ENCODE results near the gene GPR143. TPM values are rescaled to one million over a fixed set of nuclear protein-coding genes. Genes with fewer than 3 reads are reported as not detected.

GPR143 gene
- total RNA-seq, 2 donors from 2014 or later, result 11.7 to 13.5 TPM

GRCh38 chrX:9708923-9709553 lies 56.6 kb downstream of the GPR143 start:
- H3K27ac ChIP-seq (ENCODE audit: low read depth, low read length), result no peak overlapping the region
- Mint-ChIP-seq H3K9me3 (peaks cover 65% of the 10 kb centered on the region), H3K36me3 (ENCODE audit: low read depth) (peaks cover 55% of the 10 kb centered on the region), H3K4me3 (no peak overlapping the region), H3K27ac (no peak overlapping the region), H3K27me3 (ENCODE audit: insufficient read depth) (no peaks in the 10 kb centered on the region), H3K4me1 (peaks cover 2% of the 10 kb centered on the region)
- no peaks in the 10 kb centered on the region for H3K27me3 ChIP-seq (ENCODE audit: control insufficient read depth, insufficient read depth, low read length, poor library complexity, severe bottlenecking)
- no peak overlapping the region for H3K9ac ChIP-seq (ENCODE audit: extremely low read depth, low read length, poor library complexity, severe bottlenecking)
- H3K4me1 ChIP-seq (ENCODE audit: control insufficient read depth, insufficient read depth, low read length), result no peaks in the 10 kb centered on the region
- peak; percentile 88 for TF ChIP-seq CTCF (conservative IDR thresholded peaks at IDR 0.05)
- 54 to 82% methylated on average over 5 to 16 of the region's 17 CpGs for WGBS, 2 experiments (ENCODE audit: insufficient coverage in 1 of 2, insufficient read length in 1 of 2)
- peaks cover 11% of the 10 kb centered on the region for H3K36me3 ChIP-seq (ENCODE audit: control insufficient read depth, insufficient read depth, low read length)
- DNase-seq, result peak; percentile 88
- no peaks in the 10 kb centered on the region for H3K9me3 ChIP-seq (ENCODE audit: control insufficient read depth, low read length)
- no peak overlapping the region for H3K4me3 ChIP-seq (ENCODE audit: low read length)

- no peak for DNase-seq
- H3K27me3 Mint-ChIP-seq (ENCODE audit: insufficient read depth), result no peaks in the 10 kb centered on the region
- H3K4me3 ChIP-seq (ENCODE audit: low read length), result no peak overlapping the region
- peaks cover 11% of the 10 kb centered on the region for H3K36me3 ChIP-seq (ENCODE audit: control insufficient read depth, insufficient read depth, low read length)
- peaks cover 2% of the 10 kb centered on the region for H3K4me1 Mint-ChIP-seq
- H3K27me3 ChIP-seq (ENCODE audit: control insufficient read depth, insufficient read depth, low read length, poor library complexity, severe bottlenecking), result no peaks in the 10 kb centered on the region
- H3K27ac ChIP-seq (ENCODE audit: low read depth, low read length), result no peak overlapping the region
- H3K9ac ChIP-seq (ENCODE audit: extremely low read depth, low read length, poor library complexity, severe bottlenecking), result no peak overlapping the region
- no peak overlapping the region for H3K4me3 Mint-ChIP-seq
- H3K4me1 ChIP-seq (ENCODE audit: control insufficient read depth, insufficient read depth, low read length), result no peaks in the 10 kb centered on the region
- H3K27ac Mint-ChIP-seq, result no peak overlapping the region
- WGBS, 2 experiments (ENCODE audit: insufficient coverage in 1 of 2, insufficient read length in 1 of 2), result 94 to 100% methylated on average over 2 to 10 of the region's 10 CpGs
- TF ChIP-seq CTCF (conservative IDR thresholded peaks at IDR 0.05), result no peak
- H3K9me3 Mint-ChIP-seq, result peaks cover 66% of the 10 kb centered on the region
- peaks cover 56% of the 10 kb centered on the region for H3K36me3 Mint-ChIP-seq (ENCODE audit: low read depth)
- H3K9me3 ChIP-seq (ENCODE audit: control insufficient read depth, low read length), result no peaks in the 10 kb centered on the region
Observed at GRCh38 chrX:9708086-9708485, 57.6 kb downstream of the GPR143 start.

GRCh38 chrX:9707306-9708033 lies 58.2 kb downstream of the GPR143 start:
- no peak for DNase-seq
- H3K36me3 Mint-ChIP-seq (ENCODE audit: low read depth), result peaks cover 55% of the 10 kb centered on the region
- TF ChIP-seq CTCF (conservative IDR thresholded peaks at IDR 0.05), result no peak
- peaks cover 65% of the 10 kb centered on the region for H3K9me3 Mint-ChIP-seq
- Histone ChIP-seq H3K9ac (ENCODE audit: extremely low read depth, low read length, poor library complexity, severe bottlenecking) (no peak overlapping the region), H3K27ac (ENCODE audit: low read depth, low read length) (no peak overlapping the region), H3K4me3 (ENCODE audit: low read length) (no peak overlapping the region), H3K9me3 (ENCODE audit: control insufficient read depth, low read length) (no peaks in the 10 kb centered on the region), H3K4me1 (ENCODE audit: control insufficient read depth, insufficient read depth, low read length) (no peaks in the 10 kb centered on the region), H3K36me3 (ENCODE audit: control insufficient read depth, insufficient read depth, low read length) (peaks cover 11% of the 10 kb centered on the region), H3K27me3 (ENCODE audit: control insufficient read depth, insufficient read depth, low read length, poor library complexity, severe bottlenecking) (no peaks in the 10 kb centered on the region)
- no peak overlapping the region for H3K27ac Mint-ChIP-seq
- WGBS, 2 experiments (ENCODE audit: insufficient coverage in 1 of 2, insufficient read length in 1 of 2), result 89% methylated on average over 13 of the region's 13 CpGs; no CpG with 5 or more reads in 1 of the 2 experiments
- no peaks in the 10 kb centered on the region for H3K27me3 Mint-ChIP-seq (ENCODE audit: insufficient read depth)
- H3K4me3 Mint-ChIP-seq, result no peak overlapping the region
- peaks cover 2% of the 10 kb centered on the region for H3K4me1 Mint-ChIP-seq

All from endodermal cell (in vitro differentiated cells).